Trophoblast cell (in vitro differentiated cells and primary cell): Measurements from ENCODE around the gene HMGCS1.

Experiments used
- DNase-seq, 2 donors: peaks; one replicate each; pipeline ENCODE4 v3.0.0-alpha.2; 2016
- H2AFZ ChIP-seq: 2 replicates; pipeline ENCODE4 v1.6.1; 2013; ENCODE audit warnings: low read length, moderate library complexity, mild to moderate bottlenecking; ENCODE audit not compliant: insufficient read depth, poor library complexity
- H2AK5ac ChIP-seq: 2 replicates; pipeline ENCODE4 v1.6.1; 2013; ENCODE audit warnings: mild to moderate bottlenecking, low read length
- H2BK120ac ChIP-seq: 2 replicates; pipeline ENCODE4 v1.6.1; 2013; ENCODE audit warnings: low read length, mild to moderate bottlenecking, moderate library complexity; ENCODE audit not compliant: insufficient read depth, poor library complexity
- H2BK12ac ChIP-seq: 2 replicates; pipeline ENCODE4 v1.6.1; 2013; ENCODE audit warnings: mild to moderate bottlenecking, low read length, moderate library complexity
- H2BK5ac ChIP-seq: 2 replicates; pipeline ENCODE4 v1.6.1; 2013; ENCODE audit warnings: low read length, low read depth, moderate library complexity, mild to moderate bottlenecking; ENCODE audit not compliant: poor library complexity
- H3K14ac ChIP-seq: 2 replicates; pipeline ENCODE4 v1.6.1; 2013; ENCODE audit warnings: mild to moderate bottlenecking, low read length
- H3K18ac ChIP-seq: 2 replicates; pipeline ENCODE4 v1.6.1; 2013; ENCODE audit warnings: mild to moderate bottlenecking, low read length
- H3K23ac ChIP-seq: 2 replicates; pipeline ENCODE4 v1.6.1; 2013; ENCODE audit warnings: low read length
- H3K27ac ChIP-seq: 2 replicates; pipeline ENCODE4 v1.5.1; 2013; ENCODE audit warnings: low read depth, mild to moderate bottlenecking, inconsistent platforms, low read length, moderate library complexity
- H3K27me3 ChIP-seq: 2 replicates; pipeline ENCODE4 v1.6.1; 2013; ENCODE audit warnings: inconsistent platforms, mild to moderate bottlenecking, low read length, moderate library complexity; ENCODE audit not compliant: insufficient read depth
- H3K36me3 ChIP-seq, 2 experiments: 1 replicate in 1 of 2; 2 replicates in 1 of 2; pipeline ENCODE4 v1.6.1; 2013; ENCODE audit warnings: low read length in 2 of 2, mild to moderate bottlenecking in 2 of 2, moderate library complexity in 1 of 2; ENCODE audit not compliant: insufficient read depth in 2 of 2, control insufficient read depth in 1 of 2
- H3K4ac ChIP-seq: 2 replicates; pipeline ENCODE4 v1.6.1; 2013; ENCODE audit warnings: low read depth, mild to moderate bottlenecking, low read length, moderate library complexity
- H3K4me1 ChIP-seq, 2 experiments: 1 replicate in 1 of 2; 2 replicates in 1 of 2; pipeline ENCODE4 v1.6.1; 2013; ENCODE audit warnings: low read length in 2 of 2, mild to moderate bottlenecking in 2 of 2, moderate library complexity in 1 of 2; ENCODE audit not compliant: insufficient read depth in 2 of 2, control insufficient read depth in 1 of 2
- H3K4me2 ChIP-seq: 2 replicates; pipeline ENCODE4 v1.6.1; 2013; ENCODE audit warnings: inconsistent platforms, mild to moderate bottlenecking, low read length, moderate library complexity
- H3K4me3 ChIP-seq: 2 replicates; pipeline ENCODE4 v1.5.1; 2013; ENCODE audit warnings: mild to moderate bottlenecking, low read depth, low read length, inconsistent platforms
- H3K79me1 ChIP-seq: one replicate; pipeline ENCODE4 v1.6.1; 2013; ENCODE audit warnings: low read length
- H3K79me2 ChIP-seq: 2 replicates; pipeline ENCODE4 v1.6.1; 2013; ENCODE audit warnings: low read length, mild to moderate bottlenecking; ENCODE audit not compliant: control insufficient read depth, insufficient read depth, poor library complexity
- H3K9ac ChIP-seq: 2 replicates; pipeline ENCODE4 v1.6.1; 2013; ENCODE audit warnings: mild to moderate bottlenecking, low read length
- H3K9me3 ChIP-seq: 2 replicates; pipeline ENCODE4 v1.6.1; 2013; ENCODE audit warnings: low read depth, mild to moderate bottlenecking, control low read depth, inconsistent platforms, low read length; ENCODE audit not compliant: insufficient read depth
- H4K12ac ChIP-seq: 2 replicates; pipeline ENCODE4 v1.6.1; 2013; ENCODE audit warnings: low read depth, mild to moderate bottlenecking, low read length, moderate library complexity
- H4K8ac ChIP-seq: 2 replicates; pipeline ENCODE4 v1.6.1; 2013; ENCODE audit warnings: low read depth, mild to moderate bottlenecking, low read length, moderate library complexity
- H4K91ac ChIP-seq: one replicate; pipeline ENCODE4 v1.6.1; 2013; ENCODE audit warnings: low read depth, mild to moderate bottlenecking, low read length, moderate library complexity
- WGBS: extraction: QIAGEN DNeasy Blood & Tissue Kit; methylation state at CpG from one replicate; pipeline ENCODE4 v1.1.7; 2013; ENCODE audit warnings: missing lambda C conversion rate; ENCODE audit not compliant: insufficient read length, insufficient coverage; ENCODE audit errors: extremely low coverage; 5-methylcytosine and 5-hydroxymethylcytosine counted together

HMGCS1 gene

GRCh38 chr5:43255704-43256103 is 57.5 kb downstream of the HMGCS1 start:
- H2AK5ac ChIP-seq, result no peak overlapping the region
- H2BK120ac ChIP-seq, result no peak overlapping the region
- H3K79me2 ChIP-seq, result no peaks in the 10 kb centered on the region
- H3K18ac ChIP-seq, result no peak overlapping the region
- no peak overlapping the region for H3K4me2 ChIP-seq
- no peak overlapping the region for H3K9ac ChIP-seq
- no peaks in the 10 kb centered on the region for H3K36me3 ChIP-seq
- no peak overlapping the region for H3K23ac ChIP-seq
- no peaks in the 10 kb centered on the region for H3K9me3 ChIP-seq
- DNase-seq, result no peak
- no peak overlapping the region for H2BK12ac ChIP-seq
- no CpG with 5 or more reads among the region's 2 CpGs for WGBS
- no peak overlapping the region for H3K27ac ChIP-seq
- no peak overlapping the region for H3K4ac ChIP-seq
- H2AFZ ChIP-seq, result no peak overlapping the region
- H4K8ac ChIP-seq, result no peak overlapping the region
- no peak overlapping the region for H4K91ac ChIP-seq
- no peak overlapping the region for H4K12ac ChIP-seq
- H3K4me1 ChIP-seq, result no peaks in the 10 kb centered on the region
- H2BK5ac ChIP-seq, result no peak overlapping the region
- no peak overlapping the region for H3K4me3 ChIP-seq
- no peaks in the 10 kb centered on the region for H3K79me1 ChIP-seq
- H3K14ac ChIP-seq, result no peak overlapping the region
- H3K27me3 ChIP-seq, result no peaks in the 10 kb centered on the region

GRCh38 chr5:43251754-43252153 is 61.5 kb downstream of the HMGCS1 start:
- Histone ChIP-seq H3K79me2 (no peaks in the 10 kb centered on the region), H3K36me3 (no peaks in the 10 kb centered on the region), H3K4me1 (no peaks in the 10 kb centered on the region), H3K4me3 (no peak overlapping the region), H3K79me1 (no peaks in the 10 kb centered on the region), H3K9me3 (no peaks in the 10 kb centered on the region), H2AK5ac (no peak overlapping the region), H3K23ac (no peak overlapping the region), H3K27ac (no peak overlapping the region), H2BK5ac (no peak overlapping the region), H2BK120ac (no peak overlapping the region), H3K4ac (no peak overlapping the region), H3K9ac (no peak overlapping the region), H3K27me3 (no peaks in the 10 kb centered on the region), H3K18ac (no peak overlapping the region), H4K12ac (no peak overlapping the region), H3K14ac (no peak overlapping the region), H2BK12ac (no peak overlapping the region), H4K91ac (no peak overlapping the region), H4K8ac (no peak overlapping the region), H3K4me2 (no peak overlapping the region), H2AFZ (no peak overlapping the region)
- DNase-seq, result no peak
- WGBS, result no CpG with 5 or more reads among the region's 5 CpGs

- H3K9ac ChIP-seq, result no peak overlapping the region
- no peak overlapping the region for H2BK5ac ChIP-seq
- no peak for DNase-seq
- no peak overlapping the region for H3K27ac ChIP-seq
- H3K4me3 ChIP-seq, result no peak overlapping the region
- no peak overlapping the region for H2BK12ac ChIP-seq
- no peak overlapping the region for H3K4ac ChIP-seq
- H2AK5ac ChIP-seq, result no peak overlapping the region
- H3K23ac ChIP-seq, result no peak overlapping the region
- no CpG with 5 or more reads among the region's 19 CpGs for WGBS
- H3K14ac ChIP-seq, result no peak overlapping the region
- no peaks in the 10 kb centered on the region for H3K36me3 ChIP-seq
- no peaks in the 10 kb centered on the region for H3K27me3 ChIP-seq
- no peak overlapping the region for H4K91ac ChIP-seq
- no peak overlapping the region for H4K12ac ChIP-seq
- H2AFZ ChIP-seq, result no peak overlapping the region
- no peak overlapping the region for H4K8ac ChIP-seq
- no peaks in the 10 kb centered on the region for H3K79me2 ChIP-seq
- H3K9me3 ChIP-seq, result no peaks in the 10 kb centered on the region
- H3K4me2 ChIP-seq, result no peak overlapping the region
- H3K4me1 ChIP-seq, result no peaks in the 10 kb centered on the region
- H3K79me1 ChIP-seq, result no peaks in the 10 kb centered on the region
- H2BK120ac ChIP-seq, result no peak overlapping the region
- H3K18ac ChIP-seq, result no peak overlapping the region
Measured at GRCh38 chr5:43245724-43246385, 67.4 kb downstream of the HMGCS1 start.

GRCh38 chr5:43244823-43245565 is 68.2 kb downstream of the HMGCS1 start:
- Histone ChIP-seq H3K14ac (no peak overlapping the region), H4K91ac (no peak overlapping the region), H2BK12ac (no peak overlapping the region), H3K9me3 (no peaks in the 10 kb centered on the region), H3K18ac (no peak overlapping the region), H2BK5ac (no peak overlapping the region), H3K27me3 (no peaks in the 10 kb centered on the region), H2BK120ac (no peak overlapping the region), H3K4me2 (no peak overlapping the region), H2AK5ac (no peak overlapping the region), H2AFZ (no peak overlapping the region), H3K27ac (no peak overlapping the region), H3K4ac (no peak overlapping the region), H3K79me1 (no peaks in the 10 kb centered on the region), H3K4me3 (no peak overlapping the region), H3K9ac (no peak overlapping the region), H3K4me1 (no peaks in the 10 kb centered on the region), H4K8ac (no peak overlapping the region), H3K23ac (no peak overlapping the region), H3K79me2 (no peaks in the 10 kb centered on the region), H3K36me3 (no peaks in the 10 kb centered on the region), H4K12ac (no peak overlapping the region)
- no CpG with 5 or more reads among the region's 11 CpGs for WGBS
- DNase-seq, result no peak
